ENCODE results near the gene FUT6. TPM values are rescaled to one million over a fixed set of nuclear protein-coding genes. Genes with fewer than 3 reads are reported as not detected.
"Not testable (repeated sequence)": the region's sequence is repeated elsewhere in the genome, so short reads cannot be mapped to it uniquely, and the experiment has no call there.

The FUT6 gene
- not detected in 2 replicates for total RNA-seq

- intact Hi-C loops (cut with micrococcal nuclease) = no loop called here
- peaks cover 2% of the 10 kb centered on the region for H3K27me3 Mint-ChIP-seq
- H3K9me3 Mint-ChIP-seq = no peaks in the 10 kb centered on the region
- no peak within 1 kb of the TSS for H3K4me3 Mint-ChIP-seq
- H3K27ac Mint-ChIP-seq = no peak within 1 kb of the TSS
- DNase-seq = no peak
- no peaks in the 10 kb centered on the region for H3K36me3 Mint-ChIP-seq (ENCODE audit: low read depth)
- peaks cover 8% of the 10 kb centered on the region for H3K4me1 Mint-ChIP-seq
Measured at GRCh38 chr19:5839065-5840017, at the start of gene FUT6. FUT6 (minus strand) TSS chr19:5839702; CDS start chr19:5832567, 7,135 bp downstream.

DNA sequence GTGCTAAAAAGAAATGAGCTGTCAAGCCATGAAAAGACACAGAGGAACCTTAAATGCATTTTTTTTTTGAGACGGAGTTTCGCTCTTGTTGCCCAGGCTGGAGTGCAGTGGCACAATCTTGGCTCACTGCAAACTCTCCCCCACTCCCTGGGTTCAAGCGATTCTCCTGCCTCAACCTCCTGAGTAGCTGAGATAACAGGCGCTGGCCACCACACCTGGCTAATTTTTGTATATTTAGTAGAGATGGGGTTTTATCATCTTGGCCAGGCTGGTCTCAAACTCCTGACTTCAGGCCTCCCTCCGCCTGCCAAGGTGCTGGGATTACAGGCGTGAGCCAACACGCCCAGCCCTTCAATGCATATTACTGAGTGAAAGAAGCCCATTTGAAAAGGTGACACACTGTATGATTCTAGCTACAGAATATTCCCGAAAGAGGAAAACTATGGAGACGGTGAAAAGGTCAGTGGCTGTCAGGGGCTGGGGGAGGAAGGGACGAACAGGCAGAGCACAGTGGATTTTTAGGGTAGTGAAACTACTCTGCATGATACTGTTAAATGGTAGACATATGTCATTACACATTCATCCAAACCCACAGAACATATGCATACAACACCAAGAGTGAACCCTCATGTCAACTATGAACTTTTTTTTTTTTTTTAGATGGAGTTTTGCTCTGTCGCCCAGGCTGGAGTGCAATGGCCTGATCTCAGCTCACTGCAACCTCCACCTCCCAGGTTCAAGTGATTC, 44.7 kb upstream of the FUT6 start:
- intact Hi-C loops (cut with micrococcal nuclease) = not testable (repeated sequence)

GRCh38 chr19:5883157-5883873, 43.8 kb upstream of the FUT6 start:
- DNase-seq; H3K9me3 Mint-ChIP-seq; intact Hi-C loops (cut with micrococcal nuclease); H3K4me3 Mint-ChIP-seq; H3K4me1 Mint-ChIP-seq; H3K27me3 Mint-ChIP-seq; H3K36me3 Mint-ChIP-seq (ENCODE audit: low read depth); H3K27ac Mint-ChIP-seq: not testable (repeated sequence)

More for the DNA sequence above, 44.7 kb upstream of the FUT6 start:
- not testable (repeated sequence) for H3K9me3 Mint-ChIP-seq; H3K4me3 Mint-ChIP-seq; H3K4me1 Mint-ChIP-seq; H3K27ac Mint-ChIP-seq; H3K27me3 Mint-ChIP-seq; DNase-seq; H3K36me3 Mint-ChIP-seq (ENCODE audit: low read depth)

DNA sequence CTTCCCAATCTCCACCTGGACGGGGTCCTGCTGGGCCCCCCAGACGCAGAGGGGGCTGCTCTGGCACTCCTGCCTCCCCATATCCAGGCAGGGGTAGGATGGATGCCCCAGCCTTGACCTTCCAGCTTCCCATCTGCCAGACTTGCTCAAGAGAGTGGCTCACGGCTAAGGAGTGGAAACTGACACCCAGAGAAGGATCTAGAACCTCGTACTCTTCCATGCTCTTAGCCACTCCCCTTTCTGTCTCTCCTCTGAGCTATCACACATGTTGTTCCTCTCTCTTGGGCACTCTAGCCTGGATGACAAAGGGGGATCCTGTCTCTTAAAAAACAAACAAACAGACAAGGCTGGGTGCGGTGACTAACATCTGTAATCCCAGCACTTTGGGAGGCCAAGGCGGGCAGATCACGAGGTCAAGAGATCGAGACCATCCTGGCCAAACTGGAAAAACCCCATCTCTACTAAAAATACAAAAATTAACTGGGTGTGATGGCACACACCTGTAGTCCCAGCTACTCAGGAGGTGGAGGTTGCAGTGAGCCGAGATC, 43.0 kb upstream of the FUT6 start:
- H3K4me1 Mint-ChIP-seq = no peaks in the 10 kb centered on the region
- no peaks in the 10 kb centered on the region for H3K36me3 Mint-ChIP-seq (ENCODE audit: low read depth)
- no peaks in the 10 kb centered on the region for H3K9me3 Mint-ChIP-seq
- H3K27ac Mint-ChIP-seq = no peak overlapping the region
- no peak for DNase-seq
- H3K4me3 Mint-ChIP-seq = no peak overlapping the region
- peaks cover 8% of the 10 kb centered on the region for H3K27me3 Mint-ChIP-seq
- intact Hi-C loops (cut with micrococcal nuclease) = no loop called here

- Mint-ChIP-seq H3K27me3 (peaks cover 8% of the 10 kb centered on the region), H3K4me1 (no peaks in the 10 kb centered on the region), H3K4me3 (no peak overlapping the region), H3K9me3 (no peaks in the 10 kb centered on the region), H3K36me3 (ENCODE audit: low read depth) (no peaks in the 10 kb centered on the region), H3K27ac (no peak overlapping the region)
- DNase-seq = no peak
- intact Hi-C loops (cut with micrococcal nuclease) = no loop called here
Measured at GRCh38 chr19:5881543-5882299, 42.2 kb upstream of the FUT6 start.

DNA sequence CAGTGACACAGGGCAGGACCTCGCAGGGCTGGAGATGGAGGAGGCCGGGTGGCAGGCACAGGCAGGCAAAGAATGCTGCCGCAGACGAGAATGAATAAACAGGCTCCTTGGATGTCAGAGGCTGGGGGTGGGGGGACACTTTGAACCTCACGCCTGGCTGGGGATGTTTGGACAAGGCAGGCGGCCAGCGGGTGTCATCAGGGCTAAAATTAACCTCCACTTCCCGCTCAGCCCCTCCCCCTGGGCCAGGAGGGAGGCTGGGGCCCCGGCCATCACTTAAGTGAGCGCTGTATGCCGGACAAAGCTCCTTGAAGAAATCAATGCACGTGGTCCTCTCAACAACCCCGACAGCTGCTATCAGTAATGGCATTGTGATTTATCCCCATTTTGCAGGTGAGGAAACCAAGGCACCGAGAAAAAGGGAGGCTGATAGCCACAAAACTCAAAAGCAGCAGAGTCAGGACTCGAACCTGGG, 41.1 kb upstream of the FUT6 start:
- H3K36me3 Mint-ChIP-seq (ENCODE audit: low read depth) = no peaks in the 10 kb centered on the region
- no peaks in the 10 kb centered on the region for H3K9me3 Mint-ChIP-seq
- intact Hi-C loops (cut with micrococcal nuclease) = no loop called here
- no peaks in the 10 kb centered on the region for H3K4me1 Mint-ChIP-seq
- no peak for DNase-seq
- H3K4me3 Mint-ChIP-seq = no peak overlapping the region
- H3K27ac Mint-ChIP-seq = no peak overlapping the region
- H3K27me3 Mint-ChIP-seq = peaks cover 8% of the 10 kb centered on the region

DNA sequence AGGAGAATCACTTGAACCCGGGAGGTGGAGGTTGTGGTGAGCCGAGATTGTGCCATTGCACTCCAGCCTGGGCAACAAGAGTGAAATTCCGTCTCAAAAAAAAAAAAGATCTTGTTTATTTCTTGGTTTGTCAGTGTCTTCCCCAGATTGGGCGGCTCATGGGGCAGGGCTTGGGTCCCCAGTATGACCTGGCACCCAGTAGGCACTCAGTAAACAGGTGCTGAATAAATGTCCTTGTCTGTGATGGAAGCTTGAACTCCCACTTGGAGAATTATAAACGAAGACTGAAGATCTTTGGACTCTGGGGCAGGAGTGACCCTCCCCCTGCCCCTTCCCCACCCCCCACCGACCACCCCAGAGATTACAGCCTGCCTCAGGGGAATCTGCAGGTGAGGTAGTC, 40.7 kb upstream of the FUT6 start:
- no peaks in the 10 kb centered on the region for H3K9me3 Mint-ChIP-seq
- no peak overlapping the region for H3K27ac Mint-ChIP-seq
- H3K4me1 Mint-ChIP-seq = no peaks in the 10 kb centered on the region
- intact Hi-C loops (cut with micrococcal nuclease) = no loop called here
- no peaks in the 10 kb centered on the region for H3K36me3 Mint-ChIP-seq (ENCODE audit: low read depth)
- no peak for DNase-seq
- H3K27me3 Mint-ChIP-seq = peaks cover 8% of the 10 kb centered on the region
- H3K4me3 Mint-ChIP-seq = no peak overlapping the region

DNA sequence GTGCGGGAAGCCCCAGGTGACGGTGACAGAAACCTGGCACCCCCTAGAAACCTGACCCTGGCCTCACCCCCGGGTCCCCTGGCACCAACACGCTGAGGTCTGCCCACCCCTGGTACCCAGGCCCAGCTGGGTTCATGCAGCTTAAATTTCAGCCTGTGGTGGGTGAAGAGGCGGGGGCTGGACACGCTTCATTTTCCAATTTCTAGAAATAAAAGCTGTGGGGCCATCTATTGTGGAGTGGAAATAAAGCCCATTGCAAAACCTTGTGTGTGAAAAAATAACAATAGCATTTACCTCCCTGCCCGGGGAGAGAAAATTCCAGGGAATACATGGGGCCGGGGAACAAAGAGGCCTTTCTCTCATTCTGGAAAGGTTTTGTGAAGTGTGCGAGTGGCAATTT, 38.4 kb upstream of the FUT6 start:
- Mint-ChIP-seq H3K36me3 (ENCODE audit: low read depth) (no peaks in the 10 kb centered on the region), H3K27me3 (peaks cover 6% of the 10 kb centered on the region), H3K4me1 (no peaks in the 10 kb centered on the region), H3K4me3 (no peak overlapping the region), H3K27ac (no peak overlapping the region), H3K9me3 (no peaks in the 10 kb centered on the region)
- intact Hi-C loops (cut with micrococcal nuclease) = no loop called here
- no peak for DNase-seq

- no peak overlapping the region for H3K4me3 Mint-ChIP-seq
- intact Hi-C loops (cut with micrococcal nuclease) = no loop called here
- H3K27me3 Mint-ChIP-seq = peaks cover 4% of the 10 kb centered on the region
- H3K9me3 Mint-ChIP-seq = no peaks in the 10 kb centered on the region
- H3K4me1 Mint-ChIP-seq = no peaks in the 10 kb centered on the region
- no peak for DNase-seq
- H3K36me3 Mint-ChIP-seq (ENCODE audit: low read depth) = no peaks in the 10 kb centered on the region
- H3K27ac Mint-ChIP-seq = no peak overlapping the region
Measured at GRCh38 chr19:5877427-5877826, 37.9 kb upstream of the FUT6 start.

- H3K27ac Mint-ChIP-seq; DNase-seq; H3K36me3 Mint-ChIP-seq (ENCODE audit: low read depth); H3K4me3 Mint-ChIP-seq; H3K4me1 Mint-ChIP-seq; H3K27me3 Mint-ChIP-seq; intact Hi-C loops (cut with micrococcal nuclease); H3K9me3 Mint-ChIP-seq: not testable (repeated sequence)
Measured at GRCh38 chr19:5874496-5874895, 35.0 kb upstream of the FUT6 start.

GRCh38 chr19:5873617-5874199, 34.2 kb upstream of the FUT6 start:
- intact Hi-C loops (cut with micrococcal nuclease) = no loop called here
- H3K27ac Mint-ChIP-seq = no peak overlapping the region

DNA sequence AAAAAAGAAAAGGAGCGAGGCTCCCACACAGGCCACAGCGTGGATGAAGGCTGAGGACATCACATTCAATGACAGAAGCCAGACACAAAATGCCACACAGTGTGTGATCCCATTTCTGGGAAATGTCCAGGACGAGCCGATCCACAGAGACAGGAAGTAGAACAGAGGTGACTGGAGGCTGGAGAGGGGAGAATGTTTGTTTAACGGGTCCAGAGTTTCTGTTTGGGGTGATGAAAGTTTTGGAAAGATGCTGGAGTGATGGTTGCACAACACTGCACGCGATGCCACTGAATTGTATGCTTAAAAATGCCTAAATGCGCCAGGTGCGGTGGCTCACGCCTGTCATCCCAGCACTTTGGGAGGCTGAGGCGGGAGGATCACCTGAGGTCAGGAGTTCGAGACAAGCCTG, 31.5 kb upstream of the FUT6 start:
- no peaks in the 10 kb centered on the region for H3K9me3 Mint-ChIP-seq

More at GRCh38 chr19:5873617-5874199, 34.2 kb upstream of the FUT6 start:
- DNase-seq = no peak
- H3K27me3 Mint-ChIP-seq = no peaks in the 10 kb centered on the region
- H3K9me3 Mint-ChIP-seq = no peaks in the 10 kb centered on the region
- no peaks in the 10 kb centered on the region for H3K4me1 Mint-ChIP-seq
- H3K4me3 Mint-ChIP-seq = no peak overlapping the region
- H3K36me3 Mint-ChIP-seq (ENCODE audit: low read depth) = no peaks in the 10 kb centered on the region

More for the DNA sequence above, 31.5 kb upstream of the FUT6 start:
- H3K4me3 Mint-ChIP-seq = no peak overlapping the region
- H3K27ac Mint-ChIP-seq = no peak overlapping the region
- no peaks in the 10 kb centered on the region for H3K4me1 Mint-ChIP-seq
- no peak for DNase-seq
- H3K27me3 Mint-ChIP-seq = no peaks in the 10 kb centered on the region
- no peaks in the 10 kb centered on the region for H3K36me3 Mint-ChIP-seq (ENCODE audit: low read depth)
- intact Hi-C loops (cut with micrococcal nuclease) = no loop called here
